Endothelial cell of umbilical vein (primary cell): ENCODE measurements around the gene RFPL1. TPM values are rescaled to one million over a fixed set of nuclear protein-coding genes. Genes with fewer than 3 reads are reported as not detected.

Experiments used
- BruUV-seq: library from RNA; stranded (reverse); fragments of 400-500 nt; replicated peaks from 2 replicates; lab custom pipeline; 2021; lab: Mats Ljungman, UMichigan
- CTCF ChIA-PET: fragments of 300-600, 350-600 bp; sonication (Branson Sonifier 250); formaldehyde crosslinking; loops from one replicate; lab custom pipeline; 2021; ENCODE audit warnings: antibody characterized with exemption, inconsistent platforms; lab: Charles Lee
- POLR2A ChIA-PET: fragments of 300-600, 350-600 bp; sonication (Branson Sonifier 250); formaldehyde crosslinking; loops from one replicate; lab custom pipeline; 2021; ENCODE audit warnings: antibody characterized with exemption, inconsistent platforms; lab: Charles Lee
- DNase-seq: peaks from one replicate; pipeline ENCODE4 v3.0.0-alpha.2; 2011; ENCODE audit warnings: low read depth, low spot score
- FAIRE-seq: peaks from 2 replicates; lab custom pipeline; 2011; peaks lifted over from hg19 to GRCh38; lab: Jason Lieb, UNC
- H2AFZ ChIP-seq: 2 replicates; pipeline ENCODE4 v1.6.0; 2012; ENCODE audit warnings: low read depth, low read length, control low read depth, inconsistent platforms
- H3K27ac ChIP-seq: 2 replicates; pipeline ENCODE4 v1.5.1; 2011; ENCODE audit warnings: low read depth, mild to moderate bottlenecking, control low read depth, low read length, moderate library complexity; ENCODE audit not compliant: insufficient read depth
- H3K27me3 ChIP-seq, 2 experiments: 2 replicates each; pipeline versions ENCODE4 v1.6.0 to v1.6.1; 2011; ENCODE audit warnings: low read length in 2 of 2, mixed read lengths in 1 of 2; ENCODE audit not compliant: control insufficient read depth in 2 of 2, insufficient read depth in 2 of 2
- H3K36me3 ChIP-seq, 2 experiments: 2 replicates in 1 of 2; 3 replicates in 1 of 2; pipeline ENCODE4 v1.5.1; 2011; ENCODE audit warnings: low read length in 2 of 2, mild to moderate bottlenecking in 1 of 2, moderate library complexity in 1 of 2; ENCODE audit not compliant: control insufficient read depth in 2 of 2, insufficient read depth in 2 of 2; ENCODE audit errors: extremely low read depth in 1 of 2
- H3K4me1 ChIP-seq: 3 replicates; pipeline ENCODE4 v1.5.1; 2011; ENCODE audit warnings: mild to moderate bottlenecking, low read length; ENCODE audit not compliant: control insufficient read depth, insufficient read depth; ENCODE audit errors: extremely low read depth
- H3K4me2 ChIP-seq: 2 replicates; pipeline ENCODE4 v1.6.1; 2011; ENCODE audit warnings: low read length, control low read depth, mixed read lengths; ENCODE audit not compliant: insufficient read depth
- H3K4me3 ChIP-seq, 3 experiments: fragments of 200-600 bp in 1 of 3; sonication (generic), shearing (Covaris generic) in 1 of 3; replicated peaks in 1 of 3; 2 replicates each; pipeline ENCODE4 v1.5.1; 2011 to 2016; ENCODE audit warnings: control low read depth in 3 of 3, low read length in 3 of 3, mild to moderate bottlenecking in 2 of 3, inconsistent platforms in 1 of 3, low read depth in 1 of 3, moderate library complexity in 1 of 3; ENCODE audit not compliant: insufficient read depth in 1 of 3
- H3K79me2 ChIP-seq: 2 replicates; pipeline ENCODE4 v1.6.0; 2012; ENCODE audit warnings: low read length, inconsistent platforms; ENCODE audit not compliant: control insufficient read depth, insufficient read depth
- H3K9ac ChIP-seq: replicated peaks from 2 replicates; pipeline ENCODE3; 2011; ENCODE audit warnings: low read length, control low read depth; ENCODE audit not compliant: insufficient read depth; ENCODE audit errors: extremely low read depth
- H3K9me1 ChIP-seq: replicated peaks from 3 replicates; pipeline ENCODE4 v1.6.0; 2011; ENCODE audit warnings: mild to moderate bottlenecking, low read length; ENCODE audit not compliant: control insufficient read depth, insufficient read depth; ENCODE audit errors: extremely low read depth
- H3K9me3 ChIP-seq: replicated peaks from 2 replicates; pipeline ENCODE4 v1.5.1; 2012; ENCODE audit warnings: low read length, inconsistent platforms; ENCODE audit not compliant: control insufficient read depth, insufficient read depth
- H4K20me1 ChIP-seq: replicated peaks from 2 replicates; pipeline ENCODE3; 2011; ENCODE audit warnings: mild to moderate bottlenecking, low read length; ENCODE audit not compliant: control insufficient read depth, insufficient read depth; ENCODE audit errors: extremely low read depth
- EZH2 ChIP-seq: IDR thresholded peaks from 2 replicates; pipeline ENCODE4 v1.6.1; 2012; ENCODE audit warnings: borderline replicate concordance, low read depth, mild to moderate bottlenecking, moderate library complexity, low read length, inconsistent platforms; ENCODE audit not compliant: severe bottlenecking
- FOS ChIP-seq: IDR thresholded peaks from 2 replicates; pipeline ENCODE4 v1.6.1; 2011; ENCODE audit warnings: mild to moderate bottlenecking, low read length, moderate library complexity, borderline replicate concordance; ENCODE audit not compliant: insufficient read depth
- GATA2 ChIP-seq: IDR thresholded peaks from 2 replicates; pipeline ENCODE4 v1.7.0; 2011; ENCODE audit warnings: low read depth, mild to moderate bottlenecking, moderate library complexity, mixed read lengths, low read length; ENCODE audit not compliant: insufficient read length, insufficient read depth
- JUN ChIP-seq: IDR thresholded peaks from 2 replicates; pipeline ENCODE4 v1.6.1; 2011; ENCODE audit warnings: borderline replicate concordance, low read depth; ENCODE audit not compliant: insufficient read length, insufficient read depth
- MYC ChIP-seq: IDR thresholded peaks from one replicate; pipeline ENCODE4 v1.6.1; 2011; ENCODE audit warnings: mild to moderate bottlenecking, low read depth, low read length
- POLR2A ChIP-seq: IDR thresholded peaks from 2 replicates; pipeline ENCODE4 v1.6.1; 2012; ENCODE audit warnings: low read depth, mild to moderate bottlenecking, control low read depth, low read length
- POLR2AphosphoS5 ChIP-seq: IDR thresholded peaks from 2 replicates; pipeline ENCODE4 v1.6.1; 2012; ENCODE audit warnings: low read depth, mild to moderate bottlenecking, control low read depth, low read length, moderate library complexity; ENCODE audit not compliant: insufficient read depth
- dilution Hi-C: fragments of 300-500 bp; cut with MboI; formaldehyde crosslinking; loops from one replicate; pipeline ENCODE4 v1.15.0; 2019; ENCODE audit warnings: low sequenced_read_pairs; ENCODE audit not compliant: extremely low pct_ligation_motif_present
- intact Hi-C: fragments of 100-400 bp; cut with micrococcal nuclease; formaldehyde crosslinking; loops from one replicate; pipeline ENCODE4 v1.10.0; 2022
- polyA plus RNA-seq, 4 experiments: library from polyadenylated mRNA; depleted of rRNA in 3 of 4; stranded (reverse) in 3 of 4; unstranded in 1 of 4; fragments of >200 nt; gene quantifications; 2 replicates each; pipeline versions ENCODE4 v1.2.1 to v1.2.3, GENCODE V29; 2011 to 2012; ENCODE audit warnings: missing spikeins in 1 of 4
- total RNA-seq: library from RNA; stranded (reverse); gene quantifications from 2 replicates; pipeline ENCODE4 v1.2.3, GENCODE V29; 2021
- TF ChIP-seq, protein P1 (sequence below): IDR thresholded peaks from 2 replicates; pipeline ENCODE4 v1.6.1; 2011; ENCODE audit not compliant: insufficient read depth, insufficient read length
- TF ChIP-seq, protein P2 (sequence below), 2 donors: IDR thresholded peaks; 1 replicate in 1 of 2; 2 replicates in 1 of 2; pipeline ENCODE4 v1.5.1; 2011; ENCODE audit warnings: low read length in 2 of 2, mild to moderate bottlenecking in 2 of 2, moderate library complexity in 2 of 2, control low read depth in 1 of 2, inconsistent platforms in 1 of 2, low read depth in 1 of 2; ENCODE audit not compliant: insufficient read depth in 1 of 2; ENCODE audit errors: extremely low read depth in 1 of 2

Gene RFPL1
- total and polyA plus RNA-seq, 2 donors (not counting 3 experiments of a cell fraction or from before 2014, with no cell fraction given): not detected

DNA sequence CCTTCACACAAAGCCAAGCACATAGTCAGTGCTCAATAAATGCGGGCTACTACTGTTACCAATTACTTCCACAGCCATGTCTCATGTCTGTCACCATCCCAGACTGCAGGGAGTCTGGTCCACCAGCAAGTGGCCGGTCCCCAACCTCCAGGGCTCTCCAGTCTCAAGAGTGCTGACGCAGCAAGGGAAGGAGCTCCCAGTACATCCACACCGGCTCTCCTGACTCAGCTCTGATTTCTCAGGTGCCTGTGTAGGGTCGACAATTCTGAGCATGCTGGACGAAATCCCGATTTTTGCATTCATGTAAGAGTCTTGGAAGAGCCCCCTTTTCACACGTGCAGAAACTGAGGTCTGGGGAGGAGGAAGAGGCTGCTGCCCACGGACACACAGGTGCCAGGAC lies 31.4 kb downstream of the RFPL1 start:
- H3K4me1 ChIP-seq: no peaks in the 10 kb centered on the region
- no peak overlapping the region for H3K4me3 ChIP-seq
- dilution Hi-C loops (no loop called here), intact Hi-C loops (loop anchor here (10.0 kb wide), 1 partner anchor 245 kb away; no protein-coding TSS in a partner anchor)
- H3K9me1 ChIP-seq: no peaks in the 10 kb centered on the region
- FAIRE-seq (no peak), DNase-seq (no peak)
- H3K27me3 ChIP-seq: peaks cover 8 to 14% of the 10 kb centered on the region in 2 experiments
- H3K36me3 ChIP-seq: no peaks in the 10 kb centered on the region
- H3K4me2 ChIP-seq: no peak overlapping the region
- ChIA-PET POLR2A (interaction anchor here (0.5 kb wide), 1 partner anchor 493 kb away, joined by 3 read pairs; no protein-coding TSS in a partner anchor), CTCF (interaction anchor here (0.7 to 2.9 kb wide), 10 partner anchors 12 to 619 kb away, joined by 3 to 8 read pairs (median 4); no protein-coding TSS in a partner anchor)
- no peaks in the 10 kb centered on the region for H3K79me2 ChIP-seq
- H3K9me3 ChIP-seq: no peaks in the 10 kb centered on the region
- no peak overlapping the region for H2AFZ ChIP-seq
- no peak overlapping the region for H3K9ac ChIP-seq
- TF ChIP-seq, protein P1, sequence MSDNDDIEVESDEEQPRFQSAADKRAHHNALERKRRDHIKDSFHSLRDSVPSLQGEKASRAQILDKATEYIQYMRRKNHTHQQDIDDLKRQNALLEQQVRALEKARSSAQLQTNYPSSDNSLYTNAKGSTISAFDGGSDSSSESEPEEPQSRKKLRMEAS: no peak
- TF ChIP-seq JUN (no peak), EZH2 (no peak), MYC (no peak), GATA2 (no peak), POLR2AphosphoS5 (no peak), POLR2A (no peak), FOS (no peak)
- TF ChIP-seq, protein P2, sequence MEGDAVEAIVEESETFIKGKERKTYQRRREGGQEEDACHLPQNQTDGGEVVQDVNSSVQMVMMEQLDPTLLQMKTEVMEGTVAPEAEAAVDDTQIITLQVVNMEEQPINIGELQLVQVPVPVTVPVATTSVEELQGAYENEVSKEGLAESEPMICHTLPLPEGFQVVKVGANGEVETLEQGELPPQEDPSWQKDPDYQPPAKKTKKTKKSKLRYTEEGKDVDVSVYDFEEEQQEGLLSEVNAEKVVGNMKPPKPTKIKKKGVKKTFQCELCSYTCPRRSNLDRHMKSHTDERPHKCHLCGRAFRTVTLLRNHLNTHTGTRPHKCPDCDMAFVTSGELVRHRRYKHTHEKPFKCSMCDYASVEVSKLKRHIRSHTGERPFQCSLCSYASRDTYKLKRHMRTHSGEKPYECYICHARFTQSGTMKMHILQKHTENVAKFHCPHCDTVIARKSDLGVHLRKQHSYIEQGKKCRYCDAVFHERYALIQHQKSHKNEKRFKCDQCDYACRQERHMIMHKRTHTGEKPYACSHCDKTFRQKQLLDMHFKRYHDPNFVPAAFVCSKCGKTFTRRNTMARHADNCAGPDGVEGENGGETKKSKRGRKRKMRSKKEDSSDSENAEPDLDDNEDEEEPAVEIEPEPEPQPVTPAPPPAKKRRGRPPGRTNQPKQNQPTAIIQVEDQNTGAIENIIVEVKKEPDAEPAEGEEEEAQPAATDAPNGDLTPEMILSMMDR (IDR thresholded peaks at IDR 0.05; ENCODE audit: extremely low read depth in 1 of 2, insufficient read depth in 1 of 2, low read depth in 1 of 2, low read length in 2 of 2): no peak
- no TSS peak for BruUV-seq
- no peaks in the 10 kb centered on the region for H4K20me1 ChIP-seq
- no peak overlapping the region for H3K27ac ChIP-seq
